ENCODE results near the gene CTCFL.

DNA sequence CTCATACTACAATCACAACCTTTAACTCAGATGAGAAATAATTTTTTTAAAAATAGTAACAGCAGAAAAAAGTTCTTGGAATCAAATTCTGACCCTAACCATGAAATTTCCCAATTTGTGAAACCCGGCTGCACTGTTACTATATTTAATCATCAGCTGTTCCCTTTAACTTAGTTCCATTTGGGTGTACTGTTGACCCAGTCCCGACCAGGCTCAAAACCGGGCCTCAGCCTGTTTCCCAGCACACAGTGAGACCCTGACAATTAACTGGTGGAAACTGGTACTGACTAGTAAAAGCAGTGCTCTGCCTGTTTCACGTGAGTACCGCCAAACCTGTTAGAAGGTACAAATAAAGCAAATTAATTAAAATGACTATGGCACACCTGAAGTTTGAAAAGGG lies 7.0 kb downstream of the CTCFL start:
- no peak for TF ChIP-seq POLR2A (IDR thresholded peaks at IDR 0.05)
- TF ChIP-seq, protein P1, sequence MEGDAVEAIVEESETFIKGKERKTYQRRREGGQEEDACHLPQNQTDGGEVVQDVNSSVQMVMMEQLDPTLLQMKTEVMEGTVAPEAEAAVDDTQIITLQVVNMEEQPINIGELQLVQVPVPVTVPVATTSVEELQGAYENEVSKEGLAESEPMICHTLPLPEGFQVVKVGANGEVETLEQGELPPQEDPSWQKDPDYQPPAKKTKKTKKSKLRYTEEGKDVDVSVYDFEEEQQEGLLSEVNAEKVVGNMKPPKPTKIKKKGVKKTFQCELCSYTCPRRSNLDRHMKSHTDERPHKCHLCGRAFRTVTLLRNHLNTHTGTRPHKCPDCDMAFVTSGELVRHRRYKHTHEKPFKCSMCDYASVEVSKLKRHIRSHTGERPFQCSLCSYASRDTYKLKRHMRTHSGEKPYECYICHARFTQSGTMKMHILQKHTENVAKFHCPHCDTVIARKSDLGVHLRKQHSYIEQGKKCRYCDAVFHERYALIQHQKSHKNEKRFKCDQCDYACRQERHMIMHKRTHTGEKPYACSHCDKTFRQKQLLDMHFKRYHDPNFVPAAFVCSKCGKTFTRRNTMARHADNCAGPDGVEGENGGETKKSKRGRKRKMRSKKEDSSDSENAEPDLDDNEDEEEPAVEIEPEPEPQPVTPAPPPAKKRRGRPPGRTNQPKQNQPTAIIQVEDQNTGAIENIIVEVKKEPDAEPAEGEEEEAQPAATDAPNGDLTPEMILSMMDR (IDR thresholded peaks at IDR 0.05) = no peak
